ENCODE measurements around the gene SLC9A4. TPM values are rescaled to one million over a fixed set of nuclear protein-coding genes. Genes with fewer than 3 reads are reported as not detected.

SLC9A4 gene
- total RNA-seq, 1 donor from 2014 or later: not detected

DNA sequence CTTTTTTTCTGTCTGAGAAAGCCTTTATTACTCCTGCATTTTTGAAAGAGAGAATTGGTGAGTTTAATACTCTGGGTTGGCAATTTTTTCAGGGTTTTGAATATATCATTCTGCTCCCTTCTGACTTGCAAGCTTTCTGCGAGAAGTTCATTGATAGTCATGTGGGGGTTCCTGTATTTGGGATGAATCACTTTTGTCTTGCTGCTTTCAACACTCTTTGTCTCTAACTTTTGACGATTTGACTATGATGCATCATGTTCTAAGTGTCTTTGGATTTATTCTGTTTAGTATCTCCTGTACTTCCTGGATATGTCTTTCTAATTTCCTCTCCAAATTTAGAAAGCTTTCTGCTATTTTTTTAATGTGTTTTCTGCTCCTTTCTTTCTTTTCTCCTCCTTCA is 105.3 kb downstream of the SLC9A4 start:
- no peaks in the 10 kb centered on the region for H3K27me3 ChIP-seq
- H3K4me3 ChIP-seq: no peak overlapping the region
- ATAC-seq: no peak
- intact Hi-C loops (cut with DNase I): no loop called here
- TF ChIP-seq CTCF (IDR thresholded peaks at IDR 0.05): no peak
- H3K36me3 ChIP-seq: no peaks in the 10 kb centered on the region
- H3K27ac ChIP-seq: no peak overlapping the region
- DNase-seq: no peak
- no peaks in the 10 kb centered on the region for H3K4me1 ChIP-seq
- H3K9me3 ChIP-seq: no peaks in the 10 kb centered on the region

GRCh38 chr2:102581911-102582310 is 108.9 kb downstream of the SLC9A4 start:
- intact Hi-C loops (cut with DNase I): no loop called here
- peak; percentile 79 for ATAC-seq
- H3K27ac ChIP-seq: no peak overlapping the region

GRCh38 chr2:102582845-102583244 is 109.8 kb downstream of the SLC9A4 start:
- Histone ChIP-seq H3K27ac (no peak overlapping the region), H3K36me3 (no peaks in the 10 kb centered on the region), H3K4me3 (no peak overlapping the region), H3K27me3 (no peaks in the 10 kb centered on the region), H3K4me1 (no peaks in the 10 kb centered on the region), H3K9me3 (no peaks in the 10 kb centered on the region)
- ATAC-seq (no peak), DNase-seq (no peak)
- intact Hi-C loops (cut with DNase I): no loop called here
- TF ChIP-seq CTCF (IDR thresholded peaks at IDR 0.05): no peak

More at GRCh38 chr2:102581911-102582310, 108.9 kb downstream of the SLC9A4 start:
- Histone ChIP-seq H3K27me3 (no peaks in the 10 kb centered on the region), H3K9me3 (no peaks in the 10 kb centered on the region), H3K4me1 (no peaks in the 10 kb centered on the region), H3K4me3 (no peak overlapping the region), H3K36me3 (no peaks in the 10 kb centered on the region)
- DNase-seq: no peak
- TF ChIP-seq CTCF (IDR thresholded peaks at IDR 0.05): no peak

Small RNAs within 50 kb of the gene (microRNA-seq; reads per million reads assigned to microRNA genes)
- gene MIR4772 (ENCODE audit: borderline microRNAs expressed): 3.0 reads per million, percentile 20 among the genes with 10 or more reads in this experiment

Other genes with a start within 250 kb of the SLC9A4 start
- 46.5 TPM for gene IL1RL1, start 161.7 kb upstream of the SLC9A4 start, total RNA-seq
- gene IL18R1, start 117.4 kb upstream of the SLC9A4 start, total RNA-seq: 26.5 TPM
- 4.9 TPM for gene IL18RAP, start 50.1 kb upstream of the SLC9A4 start, total RNA-seq
- gene SLC9A2, start 146.3 kb downstream of the SLC9A4 start, total RNA-seq: 0.58 TPM

Data from upper lobe of right lung (tissue), 1 donor.